Measurements from ENCODE around the gene JAK3. TPM values are rescaled to one million over a fixed set of nuclear protein-coding genes. Genes with fewer than 3 reads are reported as not detected.

JAK3 gene
- polyA plus RNA-seq, 4 donors: 0.67 to 6.8 (median 2.5) TPM

DNA sequence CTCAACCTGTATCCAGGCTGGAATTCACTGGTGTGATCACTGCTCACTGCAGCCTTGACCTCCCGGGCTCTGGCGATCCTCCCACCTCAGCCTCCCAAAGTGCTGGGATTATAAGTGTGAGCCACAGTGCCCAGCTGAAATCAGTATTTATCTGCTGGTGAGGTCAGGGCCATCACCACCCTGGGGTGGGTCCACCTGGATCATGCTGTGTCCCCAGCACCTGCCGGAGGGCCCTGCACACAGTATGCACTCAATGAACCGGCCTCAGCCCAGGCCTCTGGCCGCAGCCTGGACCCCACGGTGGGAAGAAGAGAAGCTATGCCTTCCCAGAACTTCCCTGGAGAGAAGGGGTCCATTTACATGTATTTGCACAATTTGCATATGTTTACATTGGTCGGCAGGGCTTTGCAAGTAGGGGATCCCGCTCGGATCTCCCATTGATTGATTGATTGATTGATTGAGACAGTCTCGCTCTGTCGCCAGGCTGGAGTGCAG is 21.4 kb upstream of the JAK3 start:
- FAIRE-seq (no peak), DNase-seq (no peak)
- H3K4me1 ChIP-seq (ENCODE audit: control insufficient read depth in 3 of 3, insufficient read depth in 2 of 3, low read depth in 1 of 3, low read length in 2 of 3): peaks cover 0 to 5% (median 2%) of the 10 kb centered on the region in 3 donors
- WGBS, 3 donors: 50 to 55% (median 52%) methylated on average over 11 of the region's 11 CpGs
- peaks cover 0 to 59% (median 28%) of the 10 kb centered on the region in 3 donors for H3K27me3 ChIP-seq (ENCODE audit: control insufficient read depth in 3 of 3, insufficient read depth in 3 of 3, low read length in 3 of 3)
- no peaks in the 10 kb centered on the region for H3K9me3 ChIP-seq (ENCODE audit: control insufficient read depth in 2 of 2, insufficient read depth in 1 of 2, low read depth in 1 of 2, low read length in 1 of 2)
- peaks cover 0 to 17% (median 0%) of the 10 kb centered on the region in 3 donors for H3K36me3 ChIP-seq (ENCODE audit: control insufficient read depth in 3 of 3, insufficient read depth in 2 of 3, low read depth in 1 of 3, low read length in 3 of 3)
- no peak overlapping the region for H3K4me3 ChIP-seq (ENCODE audit: low read depth in 1 of 3, low read length in 3 of 3)
- no peak overlapping the region for H3K27ac ChIP-seq (ENCODE audit: low read depth in 1 of 3, low read length in 2 of 3)

DNA sequence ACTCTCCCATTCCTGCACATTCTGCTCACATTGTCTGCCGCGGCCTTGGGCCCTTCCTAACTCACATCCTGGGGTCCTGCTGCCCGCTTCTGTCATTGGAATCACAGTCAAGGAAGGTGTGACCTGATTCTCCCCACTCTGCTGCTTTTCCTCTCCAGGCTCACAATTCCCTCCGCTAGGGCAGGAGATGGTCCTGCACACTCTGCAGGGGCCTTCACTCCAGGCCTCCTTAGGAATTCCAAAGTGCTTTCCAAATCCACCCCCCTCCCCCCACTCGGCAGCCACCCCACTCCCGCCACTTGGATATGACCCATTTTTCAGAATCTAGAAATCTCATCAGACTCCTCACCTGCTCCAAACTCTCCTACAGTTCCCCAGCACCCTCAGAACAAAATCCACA is 20.9 kb upstream of the JAK3 start:
- peaks cover 0 to 22% (median 3%) of the 10 kb centered on the region in 3 donors for H3K36me3 ChIP-seq (ENCODE audit: control insufficient read depth in 3 of 3, insufficient read depth in 2 of 3, low read depth in 1 of 3, low read length in 3 of 3)
- 58 to 77% (median 69%) methylated on average over 6 of the region's 6 CpGs for WGBS, 3 donors
- H3K27ac ChIP-seq (ENCODE audit: low read depth in 1 of 3, low read length in 2 of 3): no peak overlapping the region
- no peak overlapping the region for H3K4me3 ChIP-seq (ENCODE audit: low read depth in 1 of 3, low read length in 3 of 3)
- DNase-seq: no peak
- peaks cover 0 to 55% (median 25%) of the 10 kb centered on the region in 3 donors for H3K27me3 ChIP-seq (ENCODE audit: control insufficient read depth in 3 of 3, insufficient read depth in 3 of 3, low read length in 3 of 3)
- H3K4me1 ChIP-seq (ENCODE audit: control insufficient read depth in 3 of 3, insufficient read depth in 2 of 3, low read depth in 1 of 3, low read length in 2 of 3): peaks cover 0 to 5% (median 2%) of the 10 kb centered on the region in 3 donors
- no peaks in the 10 kb centered on the region for H3K9me3 ChIP-seq (ENCODE audit: control insufficient read depth in 2 of 2, insufficient read depth in 1 of 2, low read depth in 1 of 2, low read length in 1 of 2)
- FAIRE-seq: no peak

GRCh38 chr19:17866964-17867486 is 19.2 kb upstream of the JAK3 start:
- DNase-seq (no peak), FAIRE-seq (no peak)
- WGBS, 3 donors: 34 to 62% (median 37%) methylated on average over 11 of the region's 11 CpGs
- Histone ChIP-seq H3K27ac (ENCODE audit: low read depth in 1 of 3, low read length in 2 of 3) (no peak overlapping the region), H3K4me3 (ENCODE audit: low read depth in 1 of 3, low read length in 3 of 3) (no peak overlapping the region), H3K4me1 (ENCODE audit: control insufficient read depth in 3 of 3, insufficient read depth in 2 of 3, low read depth in 1 of 3, low read length in 2 of 3) (peaks cover 0 to 5% (median 2%) of the 10 kb centered on the region in 3 donors), H3K27me3 (ENCODE audit: control insufficient read depth in 3 of 3, insufficient read depth in 3 of 3, low read length in 3 of 3) (peaks cover 0 to 39% (median 15%) of the 10 kb centered on the region in 3 donors), H3K9me3 (ENCODE audit: control insufficient read depth in 2 of 2, insufficient read depth in 1 of 2, low read depth in 1 of 2, low read length in 1 of 2) (no peaks in the 10 kb centered on the region), H3K36me3 (ENCODE audit: control insufficient read depth in 3 of 3, insufficient read depth in 2 of 3, low read depth in 1 of 3, low read length in 3 of 3) (peaks cover 11 to 39% (median 18%) of the 10 kb centered on the region in 3 donors)

DNA sequence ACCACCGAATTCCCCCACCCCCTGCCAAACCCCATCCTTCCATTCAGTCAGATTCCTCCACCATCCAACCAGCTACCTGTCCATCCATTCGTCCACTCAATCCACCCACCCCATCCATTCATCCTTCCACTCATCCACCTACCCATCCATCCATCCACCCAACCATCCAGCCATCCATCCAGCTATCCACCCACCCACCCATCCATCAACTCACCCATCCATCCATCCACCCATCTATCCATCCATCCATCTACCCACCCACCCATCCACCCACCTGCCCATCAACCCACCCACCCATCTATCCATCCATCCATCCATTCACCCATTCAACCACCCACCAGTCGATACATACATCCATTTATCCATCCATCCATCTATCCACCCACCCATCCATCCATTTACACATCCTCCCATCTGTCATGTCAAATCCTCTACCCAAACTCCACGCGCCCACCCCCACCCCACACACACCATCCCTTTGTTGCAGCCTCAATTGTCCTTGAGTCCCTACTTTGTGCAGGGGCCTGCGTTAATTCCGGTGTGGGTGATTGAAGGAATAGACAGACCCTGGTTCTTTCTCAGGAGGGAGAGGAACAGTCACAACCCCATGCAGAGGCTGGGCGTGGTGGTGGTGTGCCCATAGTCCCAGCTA is 18.7 kb upstream of the JAK3 start:
- Histone ChIP-seq H3K27me3 (ENCODE audit: control insufficient read depth in 3 of 3, insufficient read depth in 3 of 3, low read length in 3 of 3) (peaks cover 0 to 33% (median 11%) of the 10 kb centered on the region in 3 donors), H3K4me1 (ENCODE audit: control insufficient read depth in 3 of 3, insufficient read depth in 2 of 3, low read depth in 1 of 3, low read length in 2 of 3) (peaks cover 0 to 7% (median 2%) of the 10 kb centered on the region in 3 donors), H3K36me3 (ENCODE audit: control insufficient read depth in 3 of 3, insufficient read depth in 2 of 3, low read depth in 1 of 3, low read length in 3 of 3) (peaks cover 11 to 45% (median 24%) of the 10 kb centered on the region in 3 donors), H3K27ac (ENCODE audit: low read depth in 1 of 3, low read length in 2 of 3) (peak overlapping the region in 1 of 3 donors; percentile 46), H3K4me3 (ENCODE audit: low read depth in 1 of 3, low read length in 3 of 3) (no peak overlapping the region), H3K9me3 (ENCODE audit: control insufficient read depth in 2 of 2, insufficient read depth in 1 of 2, low read depth in 1 of 2, low read length in 1 of 2) (no peaks in the 10 kb centered on the region)
- WGBS, 3 donors: 86 to 93% (median 89%) methylated on average over 8 of the region's 8 CpGs
- DNase-seq: no peak
- FAIRE-seq: no peak

- Histone ChIP-seq H3K4me3 (ENCODE audit: low read depth in 1 of 3, low read length in 3 of 3) (no peak overlapping the region), H3K9me3 (ENCODE audit: control insufficient read depth in 2 of 2, insufficient read depth in 1 of 2, low read depth in 1 of 2, low read length in 1 of 2) (no peaks in the 10 kb centered on the region), H3K36me3 (ENCODE audit: control insufficient read depth in 3 of 3, insufficient read depth in 2 of 3, low read depth in 1 of 3, low read length in 3 of 3) (peaks cover 11 to 53% (median 24%) of the 10 kb centered on the region in 3 donors), H3K27ac (ENCODE audit: low read depth in 1 of 3, low read length in 2 of 3) (peak overlapping the region in 1 of 3 donors; percentile 49), H3K4me1 (ENCODE audit: control insufficient read depth in 3 of 3, insufficient read depth in 2 of 3, low read depth in 1 of 3, low read length in 2 of 3) (peaks cover 0 to 8% (median 3%) of the 10 kb centered on the region in 3 donors), H3K27me3 (ENCODE audit: control insufficient read depth in 3 of 3, insufficient read depth in 3 of 3, low read length in 3 of 3) (peaks cover 0 to 25% (median 8%) of the 10 kb centered on the region in 3 donors)
- peak; percentile 54 to 90 for DNase-seq
- FAIRE-seq: no peak
- 32 to 58% (median 46%) methylated on average over 13 of the region's 13 CpGs for WGBS, 3 donors
These were observed 17.9 kb upstream of the JAK3 start for GRCh38 chr19:17865364-17866311.

DNA sequence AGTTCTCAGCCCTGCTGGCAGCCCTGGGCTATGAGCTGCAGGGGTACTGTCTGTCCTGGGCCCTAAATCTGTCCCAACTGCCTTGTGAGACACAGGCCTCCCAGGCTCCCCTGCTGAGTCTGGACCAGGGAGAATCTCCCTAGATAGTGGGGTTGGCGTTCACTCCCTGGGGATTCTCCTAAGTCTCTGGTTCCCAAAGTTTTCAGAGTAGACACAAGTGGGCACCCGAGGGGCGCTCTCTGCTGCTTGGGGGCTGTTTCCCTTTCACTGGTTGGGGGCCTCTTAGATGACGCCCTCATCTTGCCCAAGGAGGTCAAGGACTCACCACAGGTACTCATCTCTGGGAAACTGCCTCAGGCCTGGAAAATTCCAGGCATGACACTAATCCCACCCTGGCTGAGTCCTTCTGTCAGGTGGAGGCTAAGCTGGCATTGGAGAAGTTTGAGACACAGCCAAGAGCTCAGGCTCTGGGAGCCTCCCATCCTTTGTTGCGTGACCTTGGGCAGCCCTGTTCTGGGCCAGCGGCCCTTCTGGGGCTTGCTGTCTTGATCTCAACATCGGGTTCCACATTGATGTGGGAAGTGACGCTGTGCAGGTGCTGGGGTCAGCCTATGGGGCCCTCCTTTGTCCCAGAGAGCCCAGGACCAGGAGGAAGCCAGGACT is 15.9 kb upstream of the JAK3 start:
- peak overlapping the region in 1 of 3 donors; percentile 60 for H3K27ac ChIP-seq (ENCODE audit: low read depth in 1 of 3, low read length in 2 of 3)
- FAIRE-seq (no peak), DNase-seq (no peak)
- H3K27me3 ChIP-seq (ENCODE audit: control insufficient read depth in 3 of 3, insufficient read depth in 3 of 3, low read length in 3 of 3): peaks cover 0 to 6% (median 0%) of the 10 kb centered on the region in 3 donors
- peaks cover 11 to 53% (median 24%) of the 10 kb centered on the region in 3 donors for H3K36me3 ChIP-seq (ENCODE audit: control insufficient read depth in 3 of 3, insufficient read depth in 2 of 3, low read depth in 1 of 3, low read length in 3 of 3)
- H3K4me1 ChIP-seq (ENCODE audit: control insufficient read depth in 3 of 3, insufficient read depth in 2 of 3, low read depth in 1 of 3, low read length in 2 of 3): peaks cover 0 to 12% (median 3%) of the 10 kb centered on the region in 3 donors
- 69 to 78% (median 77%) methylated on average over 8 of the region's 8 CpGs for WGBS, 3 donors
- no peak overlapping the region for H3K4me3 ChIP-seq (ENCODE audit: low read depth in 1 of 3, low read length in 3 of 3)
- H3K9me3 ChIP-seq (ENCODE audit: control insufficient read depth in 2 of 2, insufficient read depth in 1 of 2, low read depth in 1 of 2, low read length in 1 of 2): no peaks in the 10 kb centered on the region

GRCh38 chr19:17862711-17863519 is 15.1 kb upstream of the JAK3 start:
- no peak for DNase-seq
- Histone ChIP-seq H3K9me3 (ENCODE audit: control insufficient read depth in 2 of 2, insufficient read depth in 1 of 2, low read depth in 1 of 2, low read length in 1 of 2) (no peaks in the 10 kb centered on the region), H3K4me3 (ENCODE audit: low read depth in 1 of 3, low read length in 3 of 3) (no peak overlapping the region), H3K27ac (ENCODE audit: low read depth in 1 of 3, low read length in 2 of 3) (no peak overlapping the region), H3K36me3 (ENCODE audit: control insufficient read depth in 3 of 3, insufficient read depth in 2 of 3, low read depth in 1 of 3, low read length in 3 of 3) (peaks cover 11 to 53% (median 24%) of the 10 kb centered on the region in 3 donors), H3K27me3 (ENCODE audit: control insufficient read depth in 3 of 3, insufficient read depth in 3 of 3, low read length in 3 of 3) (no peaks in the 10 kb centered on the region), H3K4me1 (ENCODE audit: control insufficient read depth in 3 of 3, insufficient read depth in 2 of 3, low read depth in 1 of 3, low read length in 2 of 3) (peaks cover 0 to 12% (median 3%) of the 10 kb centered on the region in 3 donors)
- FAIRE-seq: no peak
- 81 to 85% (median 85%) methylated on average over 29 to 31 of the region's 31 CpGs for WGBS, 3 donors

Measured in small intestine (tissue), 7 donors.